ENCODE measurements around the gene XAB2.

Gene XAB2

DNA sequence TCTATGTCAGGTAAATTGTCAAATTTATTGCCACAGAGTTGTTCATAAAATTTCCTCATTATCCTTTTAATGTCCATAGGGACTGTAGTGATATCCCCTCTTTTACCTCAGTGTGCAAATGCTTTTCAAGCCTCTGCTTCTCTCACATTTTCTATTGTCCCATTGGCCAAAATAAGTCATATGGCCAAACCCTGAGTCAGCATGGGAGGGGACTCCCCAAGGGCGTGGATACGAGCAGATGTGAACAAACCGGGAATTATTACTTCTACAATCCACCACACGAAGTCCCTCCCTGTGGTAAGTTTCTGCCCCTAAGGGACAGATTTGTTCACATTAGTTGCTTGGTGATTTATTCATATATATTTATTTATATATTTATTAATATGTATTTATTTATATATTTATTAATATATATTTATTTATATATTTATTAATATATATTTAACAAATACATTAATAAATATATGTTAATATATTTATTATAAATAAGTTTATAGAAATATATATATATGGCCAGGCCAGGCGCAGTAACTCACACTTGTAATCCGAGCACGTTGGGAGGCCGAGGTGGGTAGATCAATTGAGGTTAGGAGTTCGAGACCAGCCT lies 53.8 kb downstream of the XAB2 start:
- DNase-seq: no peak

DNA sequence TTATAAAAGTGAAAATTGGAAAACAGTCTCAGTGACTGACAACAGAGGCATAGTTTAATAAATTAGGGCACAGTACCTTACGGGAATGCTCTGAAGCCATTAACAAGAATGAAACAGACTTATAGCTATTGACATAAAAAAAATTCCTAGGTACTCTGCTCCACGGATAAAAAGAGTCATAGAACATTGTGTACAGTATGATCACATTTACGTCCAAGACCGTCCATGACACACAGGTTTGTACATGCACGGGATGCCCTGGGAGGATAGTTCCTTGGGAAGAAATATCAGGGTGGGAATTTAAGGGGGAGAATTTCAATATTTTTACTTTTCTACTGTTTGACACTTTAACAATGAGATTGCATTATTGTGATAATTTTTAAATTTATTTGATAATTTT lies 58.6 kb downstream of the XAB2 start:
- no peak for DNase-seq

All from NCI-H446 treated with DMSO at 0.1 percent for 48 hours (cell line).